ENCODE results near the gene NID2.
A peak's percentile ranks its signal among the peaks of the same experiment; 100 is the strongest.

NID2 gene

DNA sequence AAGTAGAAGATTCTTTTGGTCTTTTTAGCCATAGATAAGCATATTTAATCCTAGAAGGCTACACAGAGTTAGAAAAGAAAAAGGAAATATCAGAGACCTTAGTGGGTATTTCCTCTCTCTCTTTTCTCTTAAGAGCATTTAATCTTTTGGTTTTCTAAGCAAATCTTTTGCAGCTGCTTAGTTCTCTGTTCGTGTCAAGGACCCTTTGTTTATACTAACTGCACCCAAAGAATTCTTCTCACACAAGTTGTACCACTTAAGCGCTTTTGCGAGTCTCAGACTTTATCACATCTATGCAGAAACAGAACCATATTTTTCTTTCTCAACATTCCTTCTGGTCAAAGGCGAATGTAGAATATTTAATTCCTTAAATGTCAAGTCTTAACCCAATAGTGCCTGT is 17.9 kb upstream of the NID2 start:
- no peak overlapping the region for H4K8ac ChIP-seq (ENCODE audit: low read depth, low read length)
- H2BK120ac ChIP-seq (ENCODE audit: low read depth, low read length), result no peak overlapping the region
- no peak overlapping the region for H3K4ac ChIP-seq (ENCODE audit: low read length)
- no peak overlapping the region for H3K18ac ChIP-seq (ENCODE audit: low read length)
- H3K27me3 ChIP-seq (ENCODE audit: control insufficient read depth in 3 of 3, insufficient read depth in 3 of 3, low read depth in 1 of 3, low read length in 3 of 3), result no peaks in the 10 kb centered on the region
- WGBS, 2 donors (ENCODE audit: extremely low coverage in 2 of 2, insufficient read length in 2 of 2, insufficient replicate concordance in 1 of 2), result no CpG with 5 or more reads among the region's 4 CpGs
- H2BK5ac ChIP-seq (ENCODE audit: low read length), result no peak overlapping the region
- no peak overlapping the region for H2AFZ ChIP-seq (ENCODE audit: low read length)
- H3K4me3 ChIP-seq (ENCODE audit: low read length in 2 of 2), result no peak overlapping the region
- DNase-seq (ENCODE audit: low spot score), result no peak
- H3K14ac ChIP-seq (ENCODE audit: low read length), result no peak overlapping the region
- H3K4me2 ChIP-seq (ENCODE audit: insufficient read depth, low read length, poor library complexity, severe bottlenecking), result no peak overlapping the region
- no peaks in the 10 kb centered on the region for H3K79me1 ChIP-seq (ENCODE audit: low read depth, low read length)
- H3K9me3 ChIP-seq (replicated peaks in 1 of 2; ENCODE audit: control insufficient read depth in 2 of 2, insufficient read depth in 1 of 2, low read depth in 1 of 2, low read length in 2 of 2), result peaks cover 5 to 15% of the 10 kb centered on the region in 2 donors
- H3K36me3 ChIP-seq (replicated peaks in 1 of 2; ENCODE audit: control insufficient read depth in 2 of 2, insufficient read depth in 2 of 2, low read length in 2 of 2), result no peaks in the 10 kb centered on the region
- no peak overlapping the region for H4K91ac ChIP-seq (ENCODE audit: low read depth, low read length, poor library complexity)
- no peak overlapping the region for H2BK15ac ChIP-seq (ENCODE audit: low read length)
- no peaks in the 10 kb centered on the region for H3K4me1 ChIP-seq (ENCODE audit: control insufficient read depth in 2 of 2, insufficient read depth in 1 of 2, low read depth in 1 of 2, low read length in 2 of 2)
- H3K9ac ChIP-seq (ENCODE audit: low read depth, low read length, poor library complexity), result no peak overlapping the region
- no peak overlapping the region for H2BK12ac ChIP-seq (ENCODE audit: low read length)
- no peak overlapping the region for H3K23ac ChIP-seq (ENCODE audit: low read depth, low read length, poor library complexity)
- no peak overlapping the region for H2AK5ac ChIP-seq (ENCODE audit: low read depth, low read length)
- H3K27ac ChIP-seq (replicated peaks; ENCODE audit: low read length), result no peak overlapping the region

DNA sequence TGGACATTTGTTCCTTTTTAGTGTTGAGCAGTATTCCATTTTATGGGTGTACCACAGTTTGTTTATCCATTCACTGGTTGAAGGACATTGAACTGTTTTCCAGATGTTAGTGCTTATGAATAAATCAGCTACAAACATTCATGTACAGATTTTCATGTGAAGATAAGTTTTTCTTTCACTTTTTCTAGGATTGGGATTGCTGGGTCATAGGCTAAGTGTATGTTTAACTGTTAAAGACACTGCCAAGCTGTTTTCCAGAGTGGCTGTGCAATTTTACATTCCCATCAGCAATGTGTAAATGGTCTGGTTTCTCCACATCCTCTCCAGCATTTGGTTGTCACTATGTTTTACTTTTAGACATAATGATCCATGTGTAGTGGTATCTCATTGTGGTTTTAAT is 14.0 kb upstream of the NID2 start:
- H3K27me3 ChIP-seq (ENCODE audit: control insufficient read depth in 3 of 3, insufficient read depth in 3 of 3, low read depth in 1 of 3, low read length in 3 of 3), result peaks cover 0 to 2% (median 0%) of the 10 kb centered on the region in 3 experiments
- no peak overlapping the region for H3K4me3 ChIP-seq (ENCODE audit: low read length in 2 of 2)
- H3K23ac ChIP-seq (ENCODE audit: low read depth, low read length, poor library complexity), result no peak overlapping the region
- H3K79me1 ChIP-seq (ENCODE audit: low read depth, low read length), result no peaks in the 10 kb centered on the region
- no peak overlapping the region for H2BK12ac ChIP-seq (ENCODE audit: low read length)
- peaks cover 3 to 15% of the 10 kb centered on the region in 2 donors for H3K9me3 ChIP-seq (replicated peaks in 1 of 2; ENCODE audit: control insufficient read depth in 2 of 2, insufficient read depth in 1 of 2, low read depth in 1 of 2, low read length in 2 of 2)
- no peak overlapping the region for H2BK15ac ChIP-seq (ENCODE audit: low read length)
- H4K8ac ChIP-seq (ENCODE audit: low read depth, low read length), result no peak overlapping the region
- no peaks in the 10 kb centered on the region for H3K36me3 ChIP-seq (replicated peaks in 1 of 2; ENCODE audit: control insufficient read depth in 2 of 2, insufficient read depth in 2 of 2, low read length in 2 of 2)
- H3K4me1 ChIP-seq (ENCODE audit: control insufficient read depth in 2 of 2, insufficient read depth in 1 of 2, low read depth in 1 of 2, low read length in 2 of 2), result peaks cover 2 to 6% of the 10 kb centered on the region in 2 donors
- no peak overlapping the region for H2AK5ac ChIP-seq (ENCODE audit: low read depth, low read length)
- no peak overlapping the region for H2AFZ ChIP-seq (ENCODE audit: low read length)
- no peak overlapping the region for H3K27ac ChIP-seq (replicated peaks; ENCODE audit: low read length)
- H3K4me2 ChIP-seq (ENCODE audit: insufficient read depth, low read length, poor library complexity, severe bottlenecking), result no peak overlapping the region
- H2BK5ac ChIP-seq (ENCODE audit: low read length), result no peak overlapping the region
- no peak overlapping the region for H3K4ac ChIP-seq (ENCODE audit: low read length)
- no peak overlapping the region for H3K18ac ChIP-seq (ENCODE audit: low read length)
- H4K91ac ChIP-seq (ENCODE audit: low read depth, low read length, poor library complexity), result no peak overlapping the region
- H3K9ac ChIP-seq (ENCODE audit: low read depth, low read length, poor library complexity), result no peak overlapping the region
- DNase-seq (ENCODE audit: low spot score), result no peak
- no peak overlapping the region for H3K14ac ChIP-seq (ENCODE audit: low read length)
- H2BK120ac ChIP-seq (ENCODE audit: low read depth, low read length), result no peak overlapping the region

DNA sequence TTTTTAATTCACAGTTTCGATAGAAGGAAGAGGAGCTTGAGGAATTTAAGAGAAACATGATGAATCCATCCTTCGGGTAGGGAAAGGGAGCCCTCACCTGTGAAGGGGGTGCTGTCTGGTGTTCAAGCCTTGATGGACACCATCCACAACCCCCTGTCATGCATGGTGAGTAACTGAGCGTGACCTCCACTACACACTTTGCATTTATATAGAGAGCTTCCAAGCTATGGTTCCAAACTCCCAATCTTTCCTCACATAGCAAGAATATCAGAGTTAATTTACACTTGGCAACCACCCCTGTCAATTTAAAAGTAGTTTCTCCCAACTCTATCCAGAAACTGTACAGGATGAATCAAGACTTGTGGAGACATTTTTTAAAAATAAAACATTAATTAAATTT is 13.1 kb upstream of the NID2 start:
- H2BK12ac ChIP-seq (ENCODE audit: low read length), result no peak overlapping the region
- H4K8ac ChIP-seq (ENCODE audit: low read depth, low read length), result no peak overlapping the region
- H2BK120ac ChIP-seq (ENCODE audit: low read depth, low read length), result no peak overlapping the region
- H3K4ac ChIP-seq (ENCODE audit: low read length), result no peak overlapping the region
- DNase-seq (ENCODE audit: low spot score), result no peak
- peaks cover 3 to 15% of the 10 kb centered on the region in 2 donors for H3K9me3 ChIP-seq (replicated peaks in 1 of 2; ENCODE audit: control insufficient read depth in 2 of 2, insufficient read depth in 1 of 2, low read depth in 1 of 2, low read length in 2 of 2)
- no peak overlapping the region for H3K18ac ChIP-seq (ENCODE audit: low read length)
- H3K4me1 ChIP-seq (ENCODE audit: control insufficient read depth in 2 of 2, insufficient read depth in 1 of 2, low read depth in 1 of 2, low read length in 2 of 2), result peaks cover 2 to 6% of the 10 kb centered on the region in 2 donors
- no peaks in the 10 kb centered on the region for H3K79me1 ChIP-seq (ENCODE audit: low read depth, low read length)
- H4K91ac ChIP-seq (ENCODE audit: low read depth, low read length, poor library complexity), result no peak overlapping the region
- no peak overlapping the region for H2BK15ac ChIP-seq (ENCODE audit: low read length)
- no peak overlapping the region for H3K14ac ChIP-seq (ENCODE audit: low read length)
- no peak overlapping the region for H3K4me2 ChIP-seq (ENCODE audit: insufficient read depth, low read length, poor library complexity, severe bottlenecking)
- H3K27ac ChIP-seq (replicated peaks; ENCODE audit: low read length), result no peak overlapping the region
- no CpG with 5 or more reads among the region's 3 CpGs for WGBS, 2 donors (ENCODE audit: extremely low coverage in 2 of 2, insufficient read length in 2 of 2, insufficient replicate concordance in 1 of 2)
- no peak overlapping the region for H2AFZ ChIP-seq (ENCODE audit: low read length)
- no peaks in the 10 kb centered on the region for H3K36me3 ChIP-seq (replicated peaks in 1 of 2; ENCODE audit: control insufficient read depth in 2 of 2, insufficient read depth in 2 of 2, low read length in 2 of 2)
- no peak overlapping the region for H2BK5ac ChIP-seq (ENCODE audit: low read length)
- H3K27me3 ChIP-seq (ENCODE audit: control insufficient read depth in 3 of 3, insufficient read depth in 3 of 3, low read depth in 1 of 3, low read length in 3 of 3), result peaks cover 0 to 2% (median 0%) of the 10 kb centered on the region in 3 experiments
- H3K9ac ChIP-seq (ENCODE audit: low read depth, low read length, poor library complexity), result no peak overlapping the region
- H2AK5ac ChIP-seq (ENCODE audit: low read depth, low read length), result no peak overlapping the region
- H3K23ac ChIP-seq (ENCODE audit: low read depth, low read length, poor library complexity), result no peak overlapping the region
- H3K4me3 ChIP-seq (ENCODE audit: low read length in 2 of 2), result no peak overlapping the region

DNA sequence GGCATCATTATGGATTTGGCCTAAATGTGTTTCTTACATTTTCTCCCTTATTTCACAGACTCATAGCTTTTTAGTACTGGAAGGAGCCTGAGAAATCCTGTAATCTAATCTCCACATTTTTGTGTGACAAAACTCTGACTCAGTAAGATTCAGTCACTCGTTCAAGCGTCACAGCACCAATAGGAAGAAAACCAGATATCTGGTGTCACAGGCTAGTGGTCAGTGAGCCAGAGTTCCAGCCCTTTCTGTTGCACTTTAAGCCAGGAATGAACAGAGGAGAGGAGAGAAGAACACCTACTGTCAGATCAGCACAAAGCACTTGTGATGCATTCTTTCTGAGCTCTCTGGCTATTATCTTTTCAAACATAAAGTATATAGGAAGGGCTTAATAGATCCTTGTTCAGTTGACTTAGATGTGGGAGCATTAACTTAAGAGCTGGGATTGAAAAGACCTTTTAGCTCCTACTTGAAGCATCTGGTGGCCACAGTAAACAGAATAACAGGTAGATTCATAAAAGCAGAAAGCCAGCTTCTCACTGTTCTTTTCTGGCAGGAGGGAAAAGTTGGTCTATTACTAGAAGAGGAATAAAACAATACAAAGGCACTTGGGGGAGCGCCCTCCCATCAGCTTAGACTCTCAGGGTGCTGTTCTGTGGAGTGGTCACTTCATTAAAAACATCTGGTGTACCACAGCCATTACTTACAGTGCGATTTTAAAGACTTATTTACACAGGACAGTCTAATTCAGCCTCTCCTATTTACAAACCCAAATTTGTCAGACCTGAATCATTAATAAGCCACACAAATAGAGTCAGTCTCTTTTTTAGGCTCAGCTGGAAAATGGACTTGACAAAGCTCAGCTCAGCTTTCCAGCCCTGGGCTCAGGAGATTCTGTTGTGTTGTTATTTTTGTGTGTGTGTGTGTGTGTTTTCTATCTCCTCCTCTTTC is 12.2 kb upstream of the NID2 start:
- H2BK5ac ChIP-seq (ENCODE audit: low read length), result no peak overlapping the region
- H3K18ac ChIP-seq (ENCODE audit: low read length), result no peak overlapping the region
- no peak for DNase-seq (ENCODE audit: low spot score)
- peaks cover 2 to 6% of the 10 kb centered on the region in 2 donors for H3K4me1 ChIP-seq (ENCODE audit: control insufficient read depth in 2 of 2, insufficient read depth in 1 of 2, low read depth in 1 of 2, low read length in 2 of 2)
- no CpG with 5 or more reads among the region's 4 CpGs for WGBS, 2 donors (ENCODE audit: extremely low coverage in 2 of 2, insufficient read length in 2 of 2, insufficient replicate concordance in 1 of 2)
- H2BK12ac ChIP-seq (ENCODE audit: low read length), result no peak overlapping the region
- H3K27me3 ChIP-seq (ENCODE audit: control insufficient read depth in 3 of 3, insufficient read depth in 3 of 3, low read depth in 1 of 3, low read length in 3 of 3), result peaks cover 0 to 2% (median 0%) of the 10 kb centered on the region in 3 experiments
- no peaks in the 10 kb centered on the region for H3K79me1 ChIP-seq (ENCODE audit: low read depth, low read length)
- no peak overlapping the region for H3K4ac ChIP-seq (ENCODE audit: low read length)
- H2AFZ ChIP-seq (ENCODE audit: low read length), result peak overlapping the region; percentile 2
- no peak overlapping the region for H3K14ac ChIP-seq (ENCODE audit: low read length)
- no peak overlapping the region for H3K4me3 ChIP-seq (ENCODE audit: low read length in 2 of 2)
- H4K8ac ChIP-seq (ENCODE audit: low read depth, low read length), result no peak overlapping the region
- H3K9ac ChIP-seq (ENCODE audit: low read depth, low read length, poor library complexity), result no peak overlapping the region
- H4K91ac ChIP-seq (ENCODE audit: low read depth, low read length, poor library complexity), result no peak overlapping the region
- no peak overlapping the region for H3K27ac ChIP-seq (replicated peaks; ENCODE audit: low read length)
- peaks cover 3 to 15% of the 10 kb centered on the region in 2 donors for H3K9me3 ChIP-seq (replicated peaks in 1 of 2; ENCODE audit: control insufficient read depth in 2 of 2, insufficient read depth in 1 of 2, low read depth in 1 of 2, low read length in 2 of 2)
- no peak overlapping the region for H2BK120ac ChIP-seq (ENCODE audit: low read depth, low read length)
- H3K36me3 ChIP-seq (replicated peaks in 1 of 2; ENCODE audit: control insufficient read depth in 2 of 2, insufficient read depth in 2 of 2, low read length in 2 of 2), result no peaks in the 10 kb centered on the region
- no peak overlapping the region for H3K23ac ChIP-seq (ENCODE audit: low read depth, low read length, poor library complexity)
- no peak overlapping the region for H2AK5ac ChIP-seq (ENCODE audit: low read depth, low read length)
- H3K4me2 ChIP-seq (ENCODE audit: insufficient read depth, low read length, poor library complexity, severe bottlenecking), result no peak overlapping the region
- no peak overlapping the region for H2BK15ac ChIP-seq (ENCODE audit: low read length)

All from neuronal stem cell (in vitro differentiated cells).